Stomach (tissue), 9 donors: ENCODE measurements around the gene PTBP3. TPM values are rescaled to one million over a fixed set of nuclear protein-coding genes. Genes with fewer than 3 reads are reported as not detected.
A peak's percentile ranks its signal among the peaks of the same experiment; 100 is the strongest.

ENCODE experiments used
- DNase-seq, 2 donors: peaks; one replicate each; pipeline versions ENCODE4 v3.0.0 to v3.0.0-alpha.2; 2013 to 2019
- H3K27ac ChIP-seq, 5 donors: fragments of 200-600 bp in 4 of 5; sonication (generic) in 4 of 5; one replicate each; pipeline ENCODE4 v1.5.1; 2013 to 2019; ENCODE audit warnings: mild to moderate bottlenecking in 1 of 5, moderate library complexity in 1 of 5
- H3K27me3 ChIP-seq, 3 donors: fragments of 200-600 bp; sonication (generic); one replicate each; pipeline ENCODE4 v1.5.1; 2017 to 2019; ENCODE audit warnings: mixed run types in 1 of 3
- H3K36me3 ChIP-seq, 4 donors: fragments of 200-600 bp; sonication (generic); 1 replicate in 3 of 4; 2 replicates in 1 of 4; pipeline ENCODE4 v1.5.1; 2016 to 2019
- H3K4me1 ChIP-seq, 4 donors: fragments of 200-600 bp; sonication (generic); one replicate each; pipeline ENCODE4 v1.5.1; 2016 to 2019
- H3K4me3 ChIP-seq, 4 donors: fragments of 200-600 bp; sonication (generic) in 3 of 4; one replicate each; pipeline ENCODE4 v1.5.1; 2016 to 2019; ENCODE audit warnings: mild to moderate bottlenecking in 1 of 4
- H3K9me3 ChIP-seq, 4 donors: fragments of 200-600 bp; sonication (generic); one replicate each; pipeline ENCODE4 v1.5.1; 2016 to 2019
- CTCF ChIP-seq, 7 experiments: fragments of 450-650 bp in 4 of 7; fragments of 200-600 bp in 3 of 7; sonication (generic) in 3 of 7; IDR thresholded peaks; one replicate each; pipeline ENCODE4 v1.5.1; 2016 to 2019; ENCODE audit warnings: antibody characterized with exemption in 7 of 7, control low read depth in 2 of 7, mild to moderate bottlenecking in 1 of 7
- EP300 ChIP-seq: sonication (generic); formaldehyde crosslinking; IDR thresholded peaks from one replicate; pipeline ENCODE4 v1.6.1; 2017; ENCODE audit warnings: antibody characterized with exemption
- POLR2A ChIP-seq, 4 donors: fragments of 450-650 bp; IDR thresholded peaks; one replicate each; pipeline ENCODE4 v1.6.1; 2016; ENCODE audit warnings: antibody characterized with exemption in 4 of 4, control low read depth in 2 of 4, mild to moderate bottlenecking in 1 of 4, moderate library complexity in 1 of 4
- POLR2AphosphoS5 ChIP-seq, 3 donors: sonication (generic); formaldehyde crosslinking; IDR thresholded peaks; one replicate each; pipeline ENCODE4 v1.6.1; 2016; ENCODE audit warnings: antibody characterized with exemption in 3 of 3
- WGBS, 5 donors: extraction: QIAGEN DNeasy Blood & Tissue Kit in 3 of 5; methylation state at CpG; one replicate each; pipeline versions ENCODE4 v1.1.5 to v1.1.7; 2013 to 2018; 5-methylcytosine and 5-hydroxymethylcytosine counted together
- intact Hi-C: fragments of 100-400 bp; cut with DNase I; formaldehyde crosslinking; loops from one replicate; pipeline ENCODE4 v1.15.1; 2023; ENCODE audit warnings: low total_unique reads
- polyA plus RNA-seq, 3 donors: library from polyadenylated mRNA; stranded (reverse); fragments of 200-250 nt; gene quantifications; one replicate each; pipeline ENCODE4 v1.2.3, GENCODE V29; 2013
- total RNA-seq, 5 donors: library from RNA; depleted of rRNA; stranded (reverse); fragments of >200 nt; gene quantifications; one replicate each; pipeline versions ENCODE4 v1.1.0 to v1.2.3, GENCODE V29; 2014 to 2016
- donor health status: healthy with polysubstance abuse.
- donor health status: Bipolar disorder and iron deficiency.
- donor health status: healthy.

Gene PTBP3
- total and polyA plus RNA-seq, 8 donors = 11.7 to 90.7 (median 24.1) TPM

- intact Hi-C loops = no loop called here
- WGBS, 5 donors = 81 to 93% (median 87%) methylated on average over 2 of the region's 2 CpGs
- no peaks in the 10 kb centered on the region for H3K9me3 ChIP-seq
- TF ChIP-seq CTCF (IDR thresholded peaks at IDR 0.05) = no peak
- no peak overlapping the region for H3K4me3 ChIP-seq
- no peaks in the 10 kb centered on the region for H3K27me3 ChIP-seq
- H3K36me3 ChIP-seq = no peaks in the 10 kb centered on the region
- no peak for DNase-seq
- peaks cover 0 to 9% (median 4%) of the 10 kb centered on the region in 4 donors for H3K4me1 ChIP-seq
- no peak overlapping the region for H3K27ac ChIP-seq
These were observed 148.5 kb downstream of the PTBP3 start for GRCh38 chr9:112184946-112185345.

- H3K4me3 ChIP-seq = no peak overlapping the region
- no peaks in the 10 kb centered on the region for H3K9me3 ChIP-seq
- H3K4me1 ChIP-seq = peaks cover 0 to 14% (median 5%) of the 10 kb centered on the region in 4 donors
- H3K27ac ChIP-seq = no peak overlapping the region
- WGBS, 5 donors = 85 to 90% (median 86%) methylated on average over 3 of the region's 3 CpGs
- TF ChIP-seq EP300 (no peak), CTCF (IDR thresholded peaks at IDR 0.05) (no peak), POLR2AphosphoS5 (IDR thresholded peaks at IDR 0.05) (no peak), POLR2A (IDR thresholded peaks at IDR 0.05) (no peak)
- intact Hi-C loops = no loop called here
- H3K36me3 ChIP-seq = no peaks in the 10 kb centered on the region
- no peak for DNase-seq
- no peaks in the 10 kb centered on the region for H3K27me3 ChIP-seq
These were observed 149.2 kb downstream of the PTBP3 start for GRCh38 chr9:112184221-112184620.

GRCh38 chr9:112180387-112180881, 153.0 kb downstream of the PTBP3 start:
- peak in 1 of 2 donors; percentile 26 for DNase-seq
- Histone ChIP-seq H3K4me3 (no peak overlapping the region), H3K27me3 (no peaks in the 10 kb centered on the region), H3K36me3 (no peaks in the 10 kb centered on the region), H3K9me3 (no peaks in the 10 kb centered on the region), H3K27ac (no peak overlapping the region), H3K4me1 (peaks cover 3 to 20% (median 10%) of the 10 kb centered on the region in 4 donors)
- TF ChIP-seq EP300 (no peak), POLR2AphosphoS5 (IDR thresholded peaks at IDR 0.05) (no peak), POLR2A (IDR thresholded peaks at IDR 0.05) (no peak), CTCF (IDR thresholded peaks at IDR 0.05) (no peak)
- 11 to 33% (median 17%) methylated on average over 3 of the region's 3 CpGs for WGBS, 5 donors
- intact Hi-C loops = no loop called here

- 66 to 81% (median 73%) methylated on average over 4 of the region's 4 CpGs for WGBS, 5 donors
- TF ChIP-seq POLR2AphosphoS5 (IDR thresholded peaks at IDR 0.05) (no peak), POLR2A (IDR thresholded peaks at IDR 0.05) (no peak), CTCF (IDR thresholded peaks at IDR 0.05) (no peak), EP300 (no peak)
- no peak for DNase-seq
- H3K9me3 ChIP-seq = no peaks in the 10 kb centered on the region
- intact Hi-C loops = no loop called here
- no peaks in the 10 kb centered on the region for H3K36me3 ChIP-seq
- peaks cover 4 to 23% (median 13%) of the 10 kb centered on the region in 4 donors for H3K4me1 ChIP-seq
- H3K27me3 ChIP-seq = no peaks in the 10 kb centered on the region
- H3K4me3 ChIP-seq = no peak overlapping the region
- H3K27ac ChIP-seq = no peak overlapping the region
These were observed 153.6 kb downstream of the PTBP3 start for GRCh38 chr9:112179816-112180215.
